Epithelial cell of proximal tubule (primary cell): ENCODE results near the gene CEP112. TPM values are rescaled to one million over a fixed set of nuclear protein-coding genes. Genes with fewer than 3 reads are reported as not detected.

ENCODE experiments used
- DNase-seq: peaks from one replicate; pipeline ENCODE4 v3.0.0-alpha.2; 2011; ENCODE audit warnings: low read depth
- H3K4me3 ChIP-seq: 2 replicates; pipeline ENCODE4 v1.5.1; 2011; ENCODE audit warnings: low read depth, mild to moderate bottlenecking, low read length
- total RNA-seq: library from RNA; depleted of rRNA; stranded (reverse); fragments of >200 nt; gene quantifications from 2 replicates; pipeline ENCODE4 v1.2.3, GENCODE V29; 2015
- TF ChIP-seq, protein P1 (sequence below): conservative IDR thresholded peaks from 2 replicates; pipeline ENCODE4 v1.5.1; 2012; ENCODE audit warnings: low read depth, mild to moderate bottlenecking, low read length

Gene CEP112
- total RNA-seq, 1 donor from 2014 or later = 4.7 TPM

DNA sequence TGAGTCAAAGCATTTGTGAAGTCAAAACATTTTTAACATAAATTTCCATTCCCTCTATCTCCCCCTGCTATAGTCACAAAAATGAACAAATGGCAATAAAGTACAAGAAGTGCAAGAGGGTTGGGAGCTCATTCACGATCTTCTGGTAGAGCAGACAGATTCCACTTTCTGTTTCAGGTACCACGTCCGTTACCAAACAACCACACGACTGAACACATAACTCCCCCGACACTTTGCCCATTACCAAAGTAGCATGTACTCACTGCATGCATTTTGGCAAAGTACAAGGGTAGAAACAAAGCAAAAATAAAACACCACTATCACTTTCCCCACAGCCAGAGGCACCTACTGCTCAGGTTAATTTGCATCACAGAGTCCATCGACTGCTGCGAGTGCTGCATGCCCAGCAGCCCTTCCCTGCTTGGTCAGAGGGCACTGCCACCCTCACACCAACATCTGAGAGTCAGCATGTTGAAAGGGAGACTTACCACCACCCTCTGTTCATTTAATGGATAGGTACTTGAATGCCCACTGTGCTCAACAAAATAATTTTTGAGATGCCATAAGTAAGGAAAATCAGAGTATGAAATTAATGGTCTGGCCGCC, 480.2 kb downstream of the CEP112 start:
- DNase-seq = no peak

DNA sequence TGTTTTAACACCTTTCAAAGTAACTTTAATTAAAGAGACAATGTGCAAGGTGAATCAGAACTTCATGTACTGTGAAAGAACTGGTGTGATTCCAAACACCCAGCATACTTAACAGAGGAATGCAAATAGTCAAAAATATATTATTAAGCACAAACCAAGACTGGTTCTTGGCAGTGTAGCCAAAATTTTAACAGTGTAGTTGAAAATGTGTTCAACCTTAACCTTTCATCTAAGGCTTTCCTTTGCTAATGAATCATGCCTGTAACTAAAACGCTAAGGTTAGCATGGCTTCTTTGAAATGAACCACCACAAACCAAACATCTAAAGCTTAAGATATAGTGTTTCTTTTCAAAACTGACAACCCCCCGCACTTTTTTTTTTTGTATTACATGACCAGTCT, 484.2 kb downstream of the CEP112 start:
- H3K4me3 ChIP-seq = no peak overlapping the region
- DNase-seq = no peak
- TF ChIP-seq, protein P1, sequence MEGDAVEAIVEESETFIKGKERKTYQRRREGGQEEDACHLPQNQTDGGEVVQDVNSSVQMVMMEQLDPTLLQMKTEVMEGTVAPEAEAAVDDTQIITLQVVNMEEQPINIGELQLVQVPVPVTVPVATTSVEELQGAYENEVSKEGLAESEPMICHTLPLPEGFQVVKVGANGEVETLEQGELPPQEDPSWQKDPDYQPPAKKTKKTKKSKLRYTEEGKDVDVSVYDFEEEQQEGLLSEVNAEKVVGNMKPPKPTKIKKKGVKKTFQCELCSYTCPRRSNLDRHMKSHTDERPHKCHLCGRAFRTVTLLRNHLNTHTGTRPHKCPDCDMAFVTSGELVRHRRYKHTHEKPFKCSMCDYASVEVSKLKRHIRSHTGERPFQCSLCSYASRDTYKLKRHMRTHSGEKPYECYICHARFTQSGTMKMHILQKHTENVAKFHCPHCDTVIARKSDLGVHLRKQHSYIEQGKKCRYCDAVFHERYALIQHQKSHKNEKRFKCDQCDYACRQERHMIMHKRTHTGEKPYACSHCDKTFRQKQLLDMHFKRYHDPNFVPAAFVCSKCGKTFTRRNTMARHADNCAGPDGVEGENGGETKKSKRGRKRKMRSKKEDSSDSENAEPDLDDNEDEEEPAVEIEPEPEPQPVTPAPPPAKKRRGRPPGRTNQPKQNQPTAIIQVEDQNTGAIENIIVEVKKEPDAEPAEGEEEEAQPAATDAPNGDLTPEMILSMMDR = no peak

More for the DNA sequence above, 480.2 kb downstream of the CEP112 start:
- TF ChIP-seq, protein P1 = no peak
- H3K4me3 ChIP-seq = peak overlapping the region; percentile 47

DNA sequence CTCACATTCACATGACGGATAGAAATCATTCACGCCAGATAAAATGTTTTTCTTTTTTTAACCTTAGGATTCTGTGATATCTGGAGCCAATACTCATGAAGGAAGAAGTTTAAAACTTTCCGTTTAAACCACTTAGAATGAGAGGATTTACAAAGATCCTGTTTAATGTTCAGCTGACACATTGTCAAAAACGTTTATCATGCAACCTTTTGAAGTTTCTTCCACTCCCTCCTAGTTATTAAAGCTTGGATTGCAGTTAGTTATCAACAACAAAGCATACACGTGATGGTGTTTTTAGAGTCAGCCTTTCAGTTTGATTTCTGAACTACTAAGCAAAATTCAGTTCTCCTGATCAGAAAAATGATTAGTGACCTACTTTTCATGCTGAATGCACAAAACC, 487.2 kb downstream of the CEP112 start:
- DNase-seq = no peak
- TF ChIP-seq, protein P1 = no peak
- no peak overlapping the region for H3K4me3 ChIP-seq

DNA sequence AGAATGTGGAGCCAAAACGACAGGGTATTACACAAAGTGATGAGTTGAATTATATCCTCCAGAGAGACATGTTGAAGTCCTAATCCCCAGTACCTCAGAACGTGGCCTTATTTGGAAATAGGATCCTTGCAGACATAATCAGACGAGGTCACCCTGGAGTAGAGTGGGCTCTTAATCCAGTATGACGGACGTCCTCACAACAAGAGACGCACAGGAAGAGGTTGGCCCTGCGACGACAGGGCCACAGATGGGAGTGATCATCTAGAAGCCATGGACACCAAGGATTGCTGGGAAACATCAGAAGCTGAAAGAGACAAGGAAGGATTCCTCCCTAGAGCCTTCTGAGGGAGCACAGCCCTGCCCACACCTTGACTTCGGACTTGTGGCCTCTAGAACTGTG, 488.0 kb downstream of the CEP112 start:
- no peak for DNase-seq
- TF ChIP-seq, protein P1 = no peak
- no peak overlapping the region for H3K4me3 ChIP-seq

DNA sequence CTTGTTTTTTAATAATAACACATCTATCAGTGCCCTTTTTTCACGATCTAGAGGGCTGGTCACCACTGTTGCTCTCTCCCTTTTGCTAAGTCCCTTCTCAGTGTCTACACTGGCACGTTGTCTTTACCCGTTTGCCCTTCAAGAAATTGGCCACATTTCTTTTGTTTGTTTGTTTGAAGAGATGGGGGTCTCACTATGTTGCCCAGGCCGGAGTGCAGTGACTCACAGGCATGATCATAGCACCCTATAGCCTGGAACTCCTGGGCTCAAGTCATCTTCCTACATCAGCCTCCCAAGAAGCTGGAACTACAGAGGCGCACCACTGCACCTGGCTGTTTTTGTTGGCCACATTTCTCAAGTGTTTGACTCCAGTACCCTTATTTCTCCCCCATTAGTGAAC, 492.5 kb downstream of the CEP112 start:
- no peak for DNase-seq
- TF ChIP-seq, protein P1 = no peak
- H3K4me3 ChIP-seq = no peak overlapping the region

DNA sequence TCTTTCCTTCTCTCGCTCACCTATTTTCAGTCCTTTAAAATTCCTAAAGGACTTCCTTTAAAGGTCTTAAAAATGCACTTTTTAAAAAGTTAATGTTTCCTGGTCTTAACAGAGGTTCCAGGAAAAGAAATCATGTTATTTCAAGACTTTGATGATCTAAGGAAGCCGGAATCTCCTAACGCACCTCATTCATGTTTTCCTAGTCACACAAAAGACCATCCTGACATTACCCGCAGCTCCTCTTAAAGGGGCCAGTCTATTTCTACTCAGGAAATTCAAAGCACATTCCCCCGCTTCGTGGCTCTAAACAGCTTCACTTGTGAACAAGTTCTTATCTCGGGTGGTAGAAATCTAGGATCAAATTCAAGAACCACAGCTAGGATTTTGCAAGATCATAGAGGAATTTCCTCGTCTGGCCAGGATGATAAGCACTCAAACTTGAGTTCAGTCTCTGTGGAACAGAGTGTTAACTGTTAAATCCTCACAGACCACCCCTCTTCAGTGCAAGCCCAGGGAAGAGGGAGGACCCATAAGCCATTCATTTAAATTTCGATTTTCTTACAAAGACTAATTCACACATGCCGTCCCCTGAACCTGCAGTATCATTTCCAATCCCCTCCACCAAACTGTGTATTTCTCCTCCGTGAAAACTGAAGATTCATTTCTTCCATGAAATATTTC, 493.4 kb downstream of the CEP112 start:
- peak; percentile 91 for DNase-seq
- H3K4me3 ChIP-seq = peak overlapping the region; percentile 17
- TF ChIP-seq, protein P1 = no peak

DNA sequence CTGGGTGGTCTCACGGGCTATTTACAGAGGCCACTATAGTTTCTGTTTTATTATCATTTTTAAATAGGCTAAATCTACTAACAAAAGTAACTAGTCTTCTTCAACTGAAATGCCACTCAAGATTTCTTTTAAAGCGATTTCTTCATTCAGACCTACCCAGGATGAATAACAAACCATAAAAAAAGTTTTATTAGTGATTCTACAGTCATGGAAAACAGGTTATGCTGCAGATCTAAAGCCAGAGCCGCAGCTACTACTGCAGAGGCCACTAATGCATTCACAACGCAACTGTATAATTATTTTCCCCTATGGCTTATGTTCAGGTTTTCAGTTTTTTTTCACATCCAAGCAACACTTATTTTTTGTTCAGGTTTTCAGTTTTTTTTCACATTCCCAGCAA, 494.3 kb downstream of the CEP112 start:
- no peak for DNase-seq
- TF ChIP-seq, protein P1 = no peak
- H3K4me3 ChIP-seq = no peak overlapping the region
